Measurements from ENCODE around the gene RASGRF1.

RASGRF1 gene

GRCh38 chr15:78916088-78916487 is 174.5 kb downstream of the RASGRF1 start:
- no peaks in the 10 kb centered on the region for H3K9me2 ChIP-seq (replicated peaks; ENCODE audit: low read depth, low read length)
- H3F3A ChIP-seq (ENCODE audit: low read depth), result no peaks in the 10 kb centered on the region
- peaks cover 67% of the 10 kb centered on the region for H3K36me3 ChIP-seq (ENCODE audit: insufficient read depth, low read length)
- H3K79me2 ChIP-seq (ENCODE audit: insufficient read depth, low read length), result no peaks in the 10 kb centered on the region
- H3K9me3 ChIP-seq (ENCODE audit: insufficient read depth, low read depth, low read length), result no peaks in the 10 kb centered on the region
- no peak overlapping the region for H2AFZ ChIP-seq (ENCODE audit: low read length)
- no peak overlapping the region for H3K4me2 ChIP-seq (ENCODE audit: low read depth, low read length, poor library complexity, severe bottlenecking)
- H3K27me3 ChIP-seq (ENCODE audit: insufficient read depth, low read length, poor library complexity, severe bottlenecking), result no peaks in the 10 kb centered on the region
- peaks cover 3% of the 10 kb centered on the region for H4K20me1 ChIP-seq (ENCODE audit: insufficient read depth, low read length, poor library complexity, severe bottlenecking)
- no peaks in the 10 kb centered on the region for H3K4me1 ChIP-seq (ENCODE audit: insufficient read depth, low read length, poor library complexity, severe bottlenecking)
- TF ChIP-seq EZH2phosphoT487 (IDR thresholded peaks at IDR 0.05; ENCODE audit: borderline replicate concordance) (no peak), CTCF (conservative IDR thresholded peaks at IDR 0.05; ENCODE audit: low read length) (no peak)
- H3K9ac ChIP-seq (ENCODE audit: low read depth, low read length, poor library complexity, severe bottlenecking), result no peak overlapping the region
- no peak overlapping the region for H3K4me3 ChIP-seq (ENCODE audit: low read length, poor library complexity, severe bottlenecking)

- Histone ChIP-seq H3K9me3 (ENCODE audit: insufficient read depth, low read depth, low read length) (no peaks in the 10 kb centered on the region), H3K9ac (ENCODE audit: low read depth, low read length, poor library complexity, severe bottlenecking) (no peak overlapping the region), H3K27me3 (ENCODE audit: insufficient read depth, low read length, poor library complexity, severe bottlenecking) (no peaks in the 10 kb centered on the region), H4K20me1 (ENCODE audit: insufficient read depth, low read length, poor library complexity, severe bottlenecking) (peaks cover 3% of the 10 kb centered on the region), H3K4me1 (ENCODE audit: insufficient read depth, low read length, poor library complexity, severe bottlenecking) (no peaks in the 10 kb centered on the region), H3K4me3 (ENCODE audit: low read length, poor library complexity, severe bottlenecking) (no peak overlapping the region), H2AFZ (ENCODE audit: low read length) (no peak overlapping the region), H3K4me2 (ENCODE audit: low read depth, low read length, poor library complexity, severe bottlenecking) (no peak overlapping the region), H3K9me2 (replicated peaks; ENCODE audit: low read depth, low read length) (no peaks in the 10 kb centered on the region), H3K79me2 (ENCODE audit: insufficient read depth, low read length) (no peaks in the 10 kb centered on the region), H3K36me3 (ENCODE audit: insufficient read depth, low read length) (peaks cover 65% of the 10 kb centered on the region), H3F3A (ENCODE audit: low read depth) (no peaks in the 10 kb centered on the region)
- TF ChIP-seq CTCF (conservative IDR thresholded peaks at IDR 0.05; ENCODE audit: low read length) (no peak), EZH2phosphoT487 (IDR thresholded peaks at IDR 0.05; ENCODE audit: borderline replicate concordance) (no peak)
Measured at GRCh38 chr15:78915341-78916087, 175.1 kb downstream of the RASGRF1 start.

- Histone ChIP-seq H4K20me1 (ENCODE audit: insufficient read depth, low read length, poor library complexity, severe bottlenecking) (peaks cover 9% of the 10 kb centered on the region), H3K79me2 (ENCODE audit: insufficient read depth, low read length) (no peaks in the 10 kb centered on the region), H3K27me3 (ENCODE audit: insufficient read depth, low read length, poor library complexity, severe bottlenecking) (no peaks in the 10 kb centered on the region), H3K4me1 (ENCODE audit: insufficient read depth, low read length, poor library complexity, severe bottlenecking) (no peaks in the 10 kb centered on the region), H3K9me3 (ENCODE audit: insufficient read depth, low read depth, low read length) (no peaks in the 10 kb centered on the region), H3K36me3 (ENCODE audit: insufficient read depth, low read length) (peaks cover 68% of the 10 kb centered on the region), H3F3A (ENCODE audit: low read depth) (no peaks in the 10 kb centered on the region), H3K9me2 (replicated peaks; ENCODE audit: low read depth, low read length) (no peaks in the 10 kb centered on the region), H2AFZ (ENCODE audit: low read length) (no peak overlapping the region), H3K4me2 (ENCODE audit: low read depth, low read length, poor library complexity, severe bottlenecking) (no peak overlapping the region), H3K9ac (ENCODE audit: low read depth, low read length, poor library complexity, severe bottlenecking) (no peak overlapping the region), H3K4me3 (ENCODE audit: low read length, poor library complexity, severe bottlenecking) (no peak overlapping the region)
- peak; percentile 51 for TF ChIP-seq CTCF (conservative IDR thresholded peaks at IDR 0.05; ENCODE audit: low read length)
- no peak for TF ChIP-seq EZH2phosphoT487 (IDR thresholded peaks at IDR 0.05; ENCODE audit: borderline replicate concordance)
Measured at GRCh38 chr15:78914027-78914764, 176.4 kb downstream of the RASGRF1 start.
